Activated CD8-positive, alpha-beta memory T cell treated with anti-CD3 and anti-CD28 coated beads, Interleukin-2, amount 50 U/mL, for 48 hours (primary cell): Measurements from ENCODE around the gene C16orf82.
"Not testable (repeated sequence)": the region's sequence is repeated elsewhere in the genome, so short reads cannot be mapped to it uniquely, and the experiment has no call there.

ENCODE experiments used
- DNase-seq: peaks from one replicate; pipeline ENCODE4 v3.0.0-alpha.2; 2020

Gene C16orf82

DNA sequence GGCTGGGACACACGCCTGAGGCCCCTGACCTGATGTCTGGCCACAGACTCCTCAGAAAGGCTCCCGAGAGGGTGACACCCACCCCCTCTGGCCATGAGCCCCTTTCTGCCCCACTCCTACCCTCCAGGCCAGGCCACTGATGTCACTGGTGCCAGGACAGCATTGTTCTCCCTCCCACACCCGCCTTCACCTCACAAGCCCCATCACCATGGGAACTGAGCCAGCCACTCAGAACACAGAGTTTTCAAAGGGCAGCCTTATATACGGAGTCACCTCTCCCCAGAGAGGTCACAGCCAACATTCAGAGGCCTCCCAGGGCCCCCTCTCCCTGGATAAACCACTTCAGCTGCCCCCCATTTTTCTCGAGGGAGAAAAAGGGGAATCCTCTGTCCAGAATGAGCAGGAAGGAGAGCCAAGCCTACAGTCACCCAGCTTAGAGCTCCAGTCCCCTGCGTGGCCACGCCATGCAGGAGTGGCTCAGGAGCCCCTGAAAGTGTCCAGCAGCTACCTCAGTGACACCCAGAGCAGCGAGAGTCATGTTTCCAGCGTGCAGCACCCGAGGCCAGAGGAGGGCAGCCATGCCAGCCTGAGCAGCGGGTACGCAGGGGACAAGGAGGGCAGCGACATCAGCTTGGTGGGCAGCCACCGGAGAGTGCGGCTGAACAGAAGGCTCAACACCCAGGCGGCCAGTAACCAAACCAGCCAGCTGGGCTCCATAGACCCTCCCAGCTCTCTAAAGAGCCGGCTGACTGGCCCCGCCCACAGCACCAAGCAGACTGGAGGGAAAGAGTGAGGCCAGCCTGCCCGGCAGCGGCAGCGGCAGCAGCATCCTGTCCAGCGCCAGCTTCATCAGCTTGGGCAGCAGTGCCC is at the start of gene C16orf82:
C16orf82 (plus strand) TSS at position 260 of the 870 bp plus-strand sequence.
- DNase-seq = no peak

DNA sequence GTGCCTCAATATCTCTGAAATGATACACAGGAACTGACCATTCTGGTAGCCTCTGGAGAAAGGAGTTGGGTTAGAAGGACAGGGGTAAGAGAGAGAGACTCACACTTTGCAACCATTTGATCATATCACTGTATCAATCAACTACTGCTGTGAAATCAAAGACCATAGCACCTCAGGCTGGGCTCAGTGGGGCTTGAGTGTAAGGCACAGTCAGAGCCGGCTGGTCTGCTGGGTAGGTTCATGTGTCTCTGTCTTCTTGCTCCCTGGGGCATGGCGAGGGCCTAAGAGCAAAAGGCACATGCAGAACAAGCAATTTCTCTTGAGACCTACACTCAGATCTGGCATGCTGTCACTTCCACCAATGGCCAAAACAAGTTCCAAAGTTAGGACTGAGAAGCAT is 46.7 kb upstream of the C16orf82 start:
- no peak for DNase-seq

DNA sequence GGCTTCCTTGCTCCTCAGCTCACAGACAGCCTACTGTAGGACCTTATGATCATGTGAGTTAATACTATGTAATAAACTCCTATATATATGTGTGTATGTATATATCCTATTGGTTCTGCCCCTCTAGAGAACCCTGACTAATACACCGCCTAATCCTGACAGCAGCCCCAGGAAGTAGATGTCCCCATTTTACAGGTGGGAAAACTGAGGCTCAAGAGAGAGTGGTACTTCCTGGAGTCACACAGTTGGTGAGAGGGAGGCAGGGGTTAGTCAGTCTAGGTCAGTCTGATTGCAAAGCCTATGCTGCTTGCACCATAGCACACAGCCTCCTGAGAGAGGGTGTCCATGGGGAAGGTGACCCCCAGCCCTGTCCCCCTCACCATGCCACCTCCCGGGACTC is 42.7 kb upstream of the C16orf82 start:
- no peak for DNase-seq

DNA sequence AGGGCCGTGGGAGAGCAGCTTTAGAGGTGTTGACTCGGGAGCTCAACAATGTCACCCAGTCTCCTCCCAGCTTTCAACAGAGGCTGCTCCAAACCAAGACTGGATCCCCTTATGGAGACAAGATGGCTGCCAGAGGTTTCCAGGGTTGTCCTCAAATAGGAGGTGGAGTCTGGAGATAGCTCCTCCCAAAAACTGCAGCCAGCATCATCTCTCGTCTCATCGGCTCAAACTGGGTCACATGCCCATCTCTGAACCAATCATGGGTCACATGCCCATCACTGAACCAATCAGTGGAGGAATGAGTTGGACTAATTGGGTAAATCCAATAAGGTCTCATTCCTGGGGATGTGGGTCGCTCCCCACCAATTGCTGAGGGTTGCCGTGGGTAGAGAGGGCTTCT is 41.1 kb upstream of the C16orf82 start:
- no peak for DNase-seq

DNA sequence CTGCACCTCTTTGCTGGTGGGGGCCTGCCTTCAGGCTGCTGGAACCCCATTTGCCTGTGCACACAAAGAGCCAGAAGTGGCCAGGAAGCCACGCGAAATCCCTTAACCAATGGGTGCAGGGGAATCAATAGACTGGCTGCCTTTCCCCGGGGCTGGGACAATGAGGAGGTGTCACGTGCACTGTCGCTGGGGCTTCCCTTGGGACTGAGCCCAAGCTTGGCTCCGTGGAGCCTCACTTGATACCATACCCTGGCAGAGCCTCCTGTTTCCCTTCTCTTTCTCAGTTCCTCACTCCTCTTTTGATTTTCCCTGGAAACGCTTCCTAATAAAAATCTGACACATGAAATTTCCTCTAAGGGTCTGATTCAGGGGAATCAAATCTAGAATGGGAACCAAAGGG is 38.8 kb upstream of the C16orf82 start:
- DNase-seq = no peak

DNA sequence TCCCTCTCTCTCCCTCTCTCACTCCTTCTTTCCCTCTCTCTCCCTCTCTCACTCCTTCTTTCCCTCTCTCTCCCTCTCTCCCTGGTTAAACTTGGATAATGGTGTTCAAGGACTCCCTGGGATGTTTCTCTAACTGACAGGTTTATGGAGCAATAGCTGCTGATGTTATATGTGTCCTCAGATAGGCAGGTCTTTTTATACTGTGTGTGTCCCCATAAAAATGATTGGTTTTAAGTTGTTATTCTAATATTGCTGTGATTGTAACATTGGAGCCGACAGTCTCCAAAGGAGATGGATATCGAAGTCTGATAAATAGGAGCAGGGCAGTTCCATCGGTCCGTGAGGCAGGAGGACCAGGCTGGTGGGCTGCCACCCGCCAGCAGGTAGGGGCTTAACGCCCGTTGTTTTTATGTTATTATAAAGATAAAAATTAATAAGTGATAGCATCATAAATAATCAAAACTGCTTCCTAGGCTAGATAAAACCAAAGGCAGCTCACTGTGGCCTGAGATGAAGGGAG is 38.1 kb upstream of the C16orf82 start:
- no peak for DNase-seq

DNA sequence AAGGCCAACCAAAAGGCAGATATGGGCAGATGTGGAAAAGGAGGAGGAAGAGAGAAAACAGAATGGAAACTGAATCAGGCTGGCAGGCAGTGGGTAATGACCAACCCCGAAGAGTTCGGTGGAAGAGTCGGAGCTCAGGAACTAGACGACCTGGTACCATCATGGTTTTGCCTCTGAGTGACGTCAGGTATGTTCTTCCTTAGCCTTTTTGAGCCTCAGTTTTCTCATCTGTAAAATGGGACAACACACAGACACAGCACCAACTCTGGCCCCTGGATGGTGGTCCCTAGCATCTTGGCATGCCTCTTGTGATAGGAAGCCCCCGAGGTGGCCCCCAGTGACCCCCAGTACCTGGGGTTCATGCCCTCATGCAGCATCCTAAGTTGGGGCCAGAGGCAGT is 37.2 kb upstream of the C16orf82 start:
- no peak for DNase-seq

DNA sequence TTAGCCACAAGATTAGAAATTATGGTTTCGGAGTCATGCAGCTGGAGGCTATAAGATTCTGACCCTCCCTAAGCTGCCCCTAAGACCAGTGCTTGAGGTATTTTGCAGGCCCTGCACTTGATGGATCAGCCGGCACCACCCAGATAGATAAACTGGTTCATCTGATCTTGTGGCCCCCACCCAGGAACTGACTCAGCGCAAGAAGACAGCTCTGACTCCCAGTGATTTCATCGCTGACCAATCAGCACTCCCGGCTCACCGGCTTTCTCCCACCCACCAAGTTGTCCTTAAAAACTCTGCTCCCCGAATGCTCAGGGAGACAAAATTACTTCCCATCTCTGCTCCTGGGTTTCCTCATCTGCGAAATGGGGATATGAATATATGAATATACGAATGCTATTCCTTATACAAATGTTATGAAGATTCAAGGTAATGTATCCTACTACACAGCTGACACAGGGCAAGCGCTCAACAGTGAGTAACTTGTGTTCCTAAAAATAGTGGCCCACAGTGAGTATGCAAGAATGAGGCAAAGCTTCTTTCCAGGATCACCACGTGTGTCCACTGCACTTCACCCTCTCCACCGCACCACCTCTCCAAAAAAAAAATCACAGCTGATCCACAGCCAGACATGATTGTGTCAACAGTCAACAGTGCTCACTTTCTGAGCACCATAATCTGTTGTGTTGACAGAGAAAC is 33.3 kb upstream of the C16orf82 start:
- DNase-seq = no peak

DNA sequence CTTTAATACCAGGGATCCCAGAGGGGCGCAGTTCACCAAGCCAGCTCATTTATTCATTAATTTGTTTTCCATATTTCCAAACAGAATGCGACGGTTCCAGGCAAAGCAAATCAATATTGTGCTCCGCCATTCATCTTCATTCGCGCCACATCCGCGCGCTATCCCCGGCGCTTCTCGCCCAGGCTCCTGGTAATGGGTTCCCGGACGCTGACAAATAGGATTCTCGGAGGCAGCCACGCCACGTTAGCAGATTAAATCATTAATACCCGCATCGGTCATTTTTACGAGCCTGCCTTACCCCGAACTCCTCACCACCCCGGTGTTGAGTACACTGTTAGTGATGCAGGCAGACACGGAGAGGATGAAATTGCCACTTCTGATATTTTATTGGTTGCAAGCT is 26.0 kb upstream of the C16orf82 start:
- no peak for DNase-seq

DNA sequence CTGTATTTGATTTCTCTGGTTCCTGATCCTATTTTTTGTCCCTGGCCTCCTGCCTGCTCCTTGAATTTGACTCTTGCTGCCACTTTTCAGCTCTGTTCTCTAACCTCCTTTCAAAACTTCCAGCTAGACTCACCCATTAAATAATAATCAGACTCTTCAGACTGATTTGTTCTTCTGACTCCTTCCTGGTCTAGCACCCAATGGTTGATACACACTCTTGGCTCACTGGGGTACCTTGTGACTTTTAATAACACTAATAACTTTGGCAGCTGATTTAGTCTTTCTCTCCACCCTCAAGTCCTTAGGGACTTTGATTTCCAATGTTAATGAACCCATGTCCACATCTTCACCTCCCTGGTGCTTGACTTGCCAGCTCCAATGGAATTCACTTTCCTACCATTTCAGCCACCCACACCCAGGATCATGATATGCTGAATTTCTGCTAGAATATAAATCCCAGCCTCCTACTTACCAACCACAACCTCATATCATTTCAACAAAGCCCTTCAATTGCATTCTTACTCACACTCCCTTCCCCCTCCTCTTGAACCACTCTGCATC is 19.7 kb upstream of the C16orf82 start:
- no peak for DNase-seq

DNA sequence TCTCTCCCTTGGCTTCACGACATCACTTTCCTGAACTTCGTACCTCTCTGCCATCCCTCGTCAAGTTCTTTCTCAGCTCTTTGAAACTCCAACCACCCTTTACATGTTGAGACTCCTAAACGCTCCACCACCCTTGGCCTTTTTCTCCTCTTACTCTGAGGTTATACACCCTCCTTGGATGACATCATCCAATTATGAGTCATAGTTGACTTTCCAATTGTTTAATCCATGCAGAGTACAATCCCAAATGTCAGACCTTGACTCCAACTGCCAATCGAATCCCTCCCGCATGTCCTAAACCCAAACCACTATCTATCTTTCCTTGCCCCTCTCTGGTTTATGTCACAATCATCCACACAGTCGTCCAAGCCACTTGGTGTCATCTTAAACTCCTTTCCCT is 18.4 kb upstream of the C16orf82 start:
- no peak for DNase-seq

DNA sequence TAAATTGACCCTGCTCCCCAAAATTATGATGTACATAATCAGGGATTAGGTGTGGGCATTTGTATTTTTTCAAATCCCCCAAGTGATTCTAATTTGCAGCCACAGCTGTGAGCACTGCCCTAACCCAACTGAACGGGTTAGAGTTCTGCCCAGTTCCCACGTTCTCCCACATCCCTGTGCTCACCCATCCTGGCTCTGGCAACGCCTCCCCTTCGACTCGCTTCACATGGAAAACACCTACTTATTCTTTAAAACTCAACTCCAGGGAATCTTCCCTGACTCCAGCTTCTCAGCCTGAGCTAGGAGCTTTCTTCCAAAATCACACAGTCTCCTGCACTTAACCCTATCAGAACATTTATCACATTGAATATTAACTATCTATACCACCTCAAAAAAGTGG is 17.6 kb upstream of the C16orf82 start:
- DNase-seq = no peak

DNA sequence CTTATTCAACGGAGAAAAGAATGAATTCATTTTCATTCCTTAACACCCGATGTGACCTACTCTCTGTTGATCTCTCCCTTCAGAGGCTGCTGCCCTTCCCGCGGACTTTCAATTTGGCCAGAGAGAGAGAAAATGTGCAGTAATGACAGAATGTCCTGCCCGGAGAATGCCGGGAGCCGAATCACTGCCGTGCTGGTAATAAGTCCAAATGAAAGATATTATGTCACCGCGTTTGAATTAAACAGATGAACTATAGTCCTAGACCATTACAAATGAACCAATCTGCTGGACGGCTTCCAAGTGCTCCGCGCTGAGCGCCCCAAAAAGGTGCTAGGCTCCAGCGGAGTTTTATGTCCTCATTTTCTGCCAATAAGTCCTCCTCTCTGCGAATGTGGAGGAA is 14.7 kb upstream of the C16orf82 start:
- no peak for DNase-seq

DNA sequence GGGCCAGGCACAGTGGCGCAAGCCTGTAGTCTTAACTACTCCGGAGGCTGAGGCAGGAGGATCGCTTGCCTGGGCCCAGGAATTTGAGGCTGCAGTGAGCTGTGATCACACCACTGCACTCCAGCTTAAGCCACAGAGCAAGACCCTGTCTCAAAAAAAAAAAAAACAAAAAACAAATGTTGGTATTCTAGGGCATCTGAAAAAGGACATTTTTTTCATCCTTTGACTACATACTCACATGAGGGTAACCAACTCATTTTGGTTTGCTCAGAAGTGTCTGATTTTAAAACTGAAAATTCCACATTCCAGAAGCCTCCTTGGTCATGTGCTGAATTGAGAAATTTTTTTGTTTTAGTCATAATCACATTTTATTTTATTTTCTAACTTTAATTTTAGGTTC is 12.7 kb upstream of the C16orf82 start:
- DNase-seq = no peak

DNA sequence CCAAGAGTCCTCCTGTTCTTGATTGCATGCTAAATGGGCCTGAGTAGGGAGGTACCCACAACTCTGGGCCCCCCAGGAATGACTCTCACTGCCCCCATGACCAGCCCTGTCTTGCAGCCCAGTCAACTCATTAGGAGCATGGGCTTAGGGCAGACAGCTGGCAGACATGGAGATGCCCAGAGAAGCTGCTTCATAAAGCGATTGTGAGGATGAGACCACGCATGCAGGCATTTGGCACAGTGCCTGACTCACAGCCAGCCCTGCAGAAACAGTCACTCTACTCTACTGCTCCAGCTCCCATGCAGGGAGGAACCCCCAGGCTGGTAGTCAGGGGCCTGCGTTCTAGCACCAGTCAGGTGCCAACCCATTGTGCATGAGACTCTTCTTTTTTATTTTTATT is 8.4 kb upstream of the C16orf82 start:
- DNase-seq = no peak

DNA sequence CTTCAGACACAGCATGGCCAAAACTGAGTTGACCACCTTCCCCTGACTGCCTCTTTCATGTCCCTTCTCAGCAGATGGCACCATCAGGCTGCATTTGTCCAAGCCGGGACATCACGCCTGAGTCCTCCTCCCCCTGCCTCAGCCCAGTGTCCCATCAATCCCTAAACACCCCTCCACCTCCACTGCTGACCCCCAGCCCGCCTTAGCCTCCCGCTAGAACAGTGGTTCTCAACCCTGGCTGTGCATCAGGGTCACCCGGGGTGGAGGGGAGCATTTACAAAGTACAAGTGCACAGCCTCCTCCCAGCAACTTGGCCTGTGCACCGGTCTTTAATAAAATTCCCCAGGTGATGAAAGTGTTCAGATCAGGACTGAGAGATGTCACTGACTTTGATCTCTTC is 4.0 kb downstream of the C16orf82 start:
- no peak for DNase-seq

DNA sequence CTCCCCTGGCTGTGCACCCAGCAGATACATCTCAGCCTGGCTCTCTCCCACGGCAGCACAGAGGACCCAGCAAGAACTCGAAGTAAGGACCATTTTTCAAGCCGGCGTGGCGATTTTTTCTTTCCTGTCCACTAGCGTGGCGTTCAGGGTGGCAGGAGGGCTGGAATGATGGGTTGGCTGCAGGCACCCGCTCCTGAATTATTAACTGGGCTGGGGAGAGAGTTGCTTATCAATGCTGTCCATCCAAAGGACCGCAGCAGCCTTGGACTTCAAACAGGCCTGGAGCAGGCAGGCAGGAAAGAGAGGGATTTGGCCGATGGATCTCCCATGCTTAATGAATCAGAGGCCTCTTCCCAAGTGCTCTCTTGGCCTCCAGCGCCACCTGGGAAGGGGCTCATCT is 7.0 kb downstream of the C16orf82 start:
- no peak for DNase-seq

DNA sequence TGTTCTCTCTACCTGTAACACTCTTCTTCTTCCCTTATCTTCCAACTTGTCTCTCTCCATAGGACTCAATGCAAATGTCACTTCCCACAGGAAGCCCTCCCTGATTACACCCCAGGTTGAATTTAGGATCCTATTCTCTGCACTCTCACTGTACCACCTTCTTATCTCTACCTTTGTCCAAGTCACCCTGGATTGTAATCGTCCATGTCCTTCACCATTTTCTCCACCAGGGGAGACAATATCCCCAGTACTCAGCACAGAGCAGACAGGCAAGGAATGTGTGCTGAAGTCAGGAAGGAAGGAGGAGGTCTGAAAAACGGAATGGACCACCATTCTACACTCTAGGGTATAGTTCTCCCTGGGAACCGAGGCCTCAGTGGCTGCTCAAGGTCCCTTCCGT is 14.2 kb downstream of the C16orf82 start:
- DNase-seq = no peak

DNA sequence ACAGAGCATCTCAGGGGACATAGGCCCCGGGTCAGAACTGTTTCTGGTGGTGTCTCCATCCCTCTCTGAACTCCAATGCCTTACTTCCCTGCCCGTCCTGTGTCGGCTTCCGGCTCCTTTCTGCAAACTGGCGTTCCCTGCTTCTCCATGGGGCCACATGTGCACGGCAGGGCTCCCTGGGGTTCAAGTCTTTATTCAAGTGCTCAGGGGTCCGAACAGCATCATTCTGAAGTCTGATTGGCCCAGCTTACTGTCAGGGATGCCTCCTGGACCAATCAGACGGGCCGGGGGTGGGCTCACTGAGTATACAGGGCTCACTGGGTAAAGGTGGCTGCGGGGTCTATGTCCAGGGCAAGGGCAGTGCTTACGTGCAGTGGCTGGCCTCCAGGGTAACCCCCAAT is 17.1 kb downstream of the C16orf82 start:
- no peak for DNase-seq

DNA sequence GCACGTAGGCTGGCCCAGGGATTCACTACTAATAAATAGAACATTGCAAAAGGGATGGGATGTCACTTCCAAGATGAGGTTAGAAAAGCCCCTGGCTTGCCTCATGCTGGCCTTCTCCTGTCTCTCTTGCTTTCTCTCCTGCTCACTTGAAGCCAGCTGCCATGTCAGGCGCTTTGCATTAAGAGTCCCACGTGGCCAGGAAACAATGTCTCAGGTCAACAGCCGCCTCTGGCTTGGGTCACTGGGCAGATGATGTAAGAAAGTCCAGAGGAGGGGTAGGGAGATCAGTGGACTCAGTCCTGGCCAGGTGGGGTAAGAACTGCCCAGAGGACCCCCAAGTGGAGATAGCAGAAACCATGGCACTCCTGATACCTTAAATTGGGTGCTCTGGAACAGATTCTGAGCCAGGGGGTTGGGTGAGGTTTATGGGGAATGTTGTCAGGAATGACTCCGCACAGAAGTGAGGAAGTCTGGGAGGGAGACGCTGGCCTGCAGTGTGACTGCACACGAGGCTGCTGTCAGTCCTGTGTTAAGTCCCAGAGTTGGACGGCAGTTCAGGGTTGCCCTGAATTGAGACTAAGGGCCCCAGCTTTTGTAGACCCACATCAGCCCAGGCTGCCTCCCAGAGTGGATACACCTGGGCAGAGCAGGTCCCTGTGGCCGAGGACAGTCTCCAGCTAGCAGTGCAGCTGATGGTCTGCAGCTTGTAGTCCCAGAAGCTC is 17.7 kb downstream of the C16orf82 start:
- DNase-seq = no peak

DNA sequence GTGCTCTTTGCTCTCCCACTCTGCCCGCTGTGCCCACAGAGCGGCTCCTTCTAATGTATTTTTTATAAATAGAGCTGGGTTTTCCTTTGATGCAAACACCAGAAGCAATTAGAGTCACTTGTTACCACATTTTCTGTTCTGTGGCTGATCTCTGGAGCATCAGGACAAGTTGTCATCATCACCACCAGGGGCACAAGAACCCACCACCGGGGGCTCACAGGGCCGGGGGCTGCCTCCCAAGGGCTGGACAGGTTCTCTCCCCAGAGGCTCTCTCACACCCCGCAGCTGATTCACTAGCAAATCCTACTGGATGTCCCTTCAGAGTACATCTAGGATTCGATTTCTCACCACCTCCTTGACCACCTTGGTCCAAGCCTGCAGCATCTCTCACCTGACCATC is 18.5 kb downstream of the C16orf82 start:
- DNase-seq = no peak

DNA sequence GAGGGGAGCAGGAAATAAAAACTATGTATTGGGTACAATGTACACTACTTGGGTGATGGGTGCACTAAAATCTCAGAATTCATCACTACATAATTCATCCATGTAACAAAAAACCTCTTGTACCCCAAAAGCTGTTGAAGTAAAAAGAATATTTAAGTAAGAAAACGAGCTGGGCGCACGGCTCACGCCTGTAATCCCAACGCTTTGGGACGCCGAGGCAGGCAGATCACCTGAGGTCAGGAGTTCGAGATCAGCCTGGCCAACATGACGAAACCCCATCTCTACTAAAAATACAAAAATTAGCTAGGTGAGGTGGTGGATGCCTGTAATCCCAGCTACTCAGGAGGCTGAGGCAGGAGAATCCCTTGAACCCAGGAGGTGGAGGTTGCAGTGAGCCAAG is 19.3 kb downstream of the C16orf82 start:
- DNase-seq = not testable (repeated sequence)

DNA sequence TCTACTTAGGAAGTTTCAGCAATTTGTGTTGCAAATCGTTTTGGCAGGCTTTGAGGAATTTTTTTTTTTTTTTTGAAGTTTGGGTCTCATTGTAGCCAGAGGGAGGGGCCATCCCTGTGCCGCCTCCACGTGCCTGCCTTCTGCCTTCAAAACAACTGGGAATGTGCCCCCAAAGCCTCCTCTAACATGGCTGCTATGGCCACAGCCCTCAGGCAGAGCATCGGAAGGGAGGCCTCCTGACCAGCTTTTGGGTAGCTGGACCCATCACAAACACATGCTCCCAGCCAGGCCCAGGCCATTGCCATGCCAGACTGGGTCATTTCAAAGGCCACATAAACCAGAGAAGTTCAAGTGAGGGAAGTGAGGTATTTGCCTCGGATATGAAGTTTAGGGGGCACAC is 21.5 kb downstream of the C16orf82 start:
- no peak for DNase-seq
